Body of pancreas (tissue), 4 donors: ENCODE data around the gene MXRA7.

Experiments
- POLR2A ChIP-seq, 3 donors: fragments of 450-650 bp; IDR thresholded peaks; one replicate each; pipeline ENCODE4 v1.6.1; 2016; ENCODE audit warnings: antibody characterized with exemption in 3 of 3, mild to moderate bottlenecking in 2 of 3
- TF ChIP-seq, protein P1 (sequence below), 7 experiments: fragments of 450-650 bp in 4 of 7; fragments of 200-600 bp in 3 of 7; sonication (generic) in 3 of 7; IDR thresholded peaks; one replicate each; pipeline ENCODE4 v1.5.1; 2016 to 2019; ENCODE audit warnings: antibody characterized with exemption in 7 of 7

DNA sequence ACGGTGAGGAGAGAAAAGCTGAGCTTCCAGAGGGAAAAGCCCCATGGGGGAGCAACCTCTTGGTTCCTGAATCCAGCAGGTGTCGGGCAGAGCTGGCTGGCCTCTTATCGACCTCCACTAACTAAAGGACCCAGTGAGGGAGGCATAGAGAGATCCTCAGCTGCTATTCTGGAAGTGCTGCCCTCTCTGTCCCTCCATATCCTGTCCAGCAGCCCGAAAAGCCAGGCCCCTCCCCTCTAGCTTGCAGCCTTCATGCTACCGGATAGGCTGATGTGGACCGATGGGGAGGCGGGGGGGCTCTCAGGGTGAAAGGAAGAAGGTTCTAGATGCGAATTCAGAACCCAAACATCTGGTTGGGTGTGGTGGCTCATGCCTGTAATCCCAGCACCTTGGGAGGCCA is 24.9 kb downstream of the MXRA7 start:
- TF ChIP-seq, protein P1, sequence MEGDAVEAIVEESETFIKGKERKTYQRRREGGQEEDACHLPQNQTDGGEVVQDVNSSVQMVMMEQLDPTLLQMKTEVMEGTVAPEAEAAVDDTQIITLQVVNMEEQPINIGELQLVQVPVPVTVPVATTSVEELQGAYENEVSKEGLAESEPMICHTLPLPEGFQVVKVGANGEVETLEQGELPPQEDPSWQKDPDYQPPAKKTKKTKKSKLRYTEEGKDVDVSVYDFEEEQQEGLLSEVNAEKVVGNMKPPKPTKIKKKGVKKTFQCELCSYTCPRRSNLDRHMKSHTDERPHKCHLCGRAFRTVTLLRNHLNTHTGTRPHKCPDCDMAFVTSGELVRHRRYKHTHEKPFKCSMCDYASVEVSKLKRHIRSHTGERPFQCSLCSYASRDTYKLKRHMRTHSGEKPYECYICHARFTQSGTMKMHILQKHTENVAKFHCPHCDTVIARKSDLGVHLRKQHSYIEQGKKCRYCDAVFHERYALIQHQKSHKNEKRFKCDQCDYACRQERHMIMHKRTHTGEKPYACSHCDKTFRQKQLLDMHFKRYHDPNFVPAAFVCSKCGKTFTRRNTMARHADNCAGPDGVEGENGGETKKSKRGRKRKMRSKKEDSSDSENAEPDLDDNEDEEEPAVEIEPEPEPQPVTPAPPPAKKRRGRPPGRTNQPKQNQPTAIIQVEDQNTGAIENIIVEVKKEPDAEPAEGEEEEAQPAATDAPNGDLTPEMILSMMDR (IDR thresholded peaks at IDR 0.05) = no peak
- TF ChIP-seq POLR2A (IDR thresholded peaks at IDR 0.05) = no peak
